RWPE1 (cell line): ENCODE measurements around the gene ASTN2.
A peak's percentile ranks its signal among the peaks of the same experiment; 100 is the strongest.

Experiments
- CTCF ChIA-PET: fragments of 350-600 bp; sonication (Branson Sonifier 250); formaldehyde crosslinking; extraction: SDS; loops from one replicate; lab custom pipeline; 2021; lab: Yijun Ruan, JAX
- POLR2A ChIA-PET: fragments of 400-600 bp; formaldehyde crosslinking; extraction: SDS; loops from one replicate; lab custom pipeline; 2020; ENCODE audit warnings: antibody characterized with exemption; ENCODE audit not compliant: low non-redundant PET; lab: Yijun Ruan, JAX
- DNase-seq: peaks from one replicate; pipeline ENCODE4 v3.0.0; 2012; ENCODE audit warnings: low spot score
- H3K27ac ChIP-seq: fragments of 450-650 bp; 2 replicates; pipeline ENCODE4 v1.5.1; 2017
- TF ChIP-seq, protein P1 (sequence below): fragments of 450-650 bp; conservative IDR thresholded peaks from 2 replicates; pipeline ENCODE4 v1.5.1; 2017; ENCODE audit warnings: low read depth, mild to moderate bottlenecking

The ASTN2 gene

DNA sequence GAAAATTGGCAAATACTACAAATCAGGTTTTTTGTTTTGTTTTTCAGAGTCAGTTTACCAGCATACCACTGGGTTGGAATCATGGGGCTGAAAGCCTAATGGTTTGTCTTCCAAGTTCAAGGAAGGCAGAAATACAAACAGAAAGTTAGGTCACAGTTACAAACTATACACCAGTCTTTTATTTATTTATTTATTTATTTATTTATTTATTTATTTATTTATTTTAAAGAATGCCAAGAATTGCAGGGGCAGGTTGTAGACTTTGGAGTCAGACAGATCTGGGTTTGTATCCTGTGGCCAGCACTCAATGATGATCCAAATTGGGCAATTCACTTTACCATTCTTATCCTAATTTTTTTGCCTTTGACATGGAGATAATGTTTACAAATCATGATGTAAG is 353.9 kb downstream of the ASTN2 start:
- ChIA-PET CTCF (no interaction called here), POLR2A (no interaction called here)
- H3K27ac ChIP-seq: no peak overlapping the region
- TF ChIP-seq, protein P1, sequence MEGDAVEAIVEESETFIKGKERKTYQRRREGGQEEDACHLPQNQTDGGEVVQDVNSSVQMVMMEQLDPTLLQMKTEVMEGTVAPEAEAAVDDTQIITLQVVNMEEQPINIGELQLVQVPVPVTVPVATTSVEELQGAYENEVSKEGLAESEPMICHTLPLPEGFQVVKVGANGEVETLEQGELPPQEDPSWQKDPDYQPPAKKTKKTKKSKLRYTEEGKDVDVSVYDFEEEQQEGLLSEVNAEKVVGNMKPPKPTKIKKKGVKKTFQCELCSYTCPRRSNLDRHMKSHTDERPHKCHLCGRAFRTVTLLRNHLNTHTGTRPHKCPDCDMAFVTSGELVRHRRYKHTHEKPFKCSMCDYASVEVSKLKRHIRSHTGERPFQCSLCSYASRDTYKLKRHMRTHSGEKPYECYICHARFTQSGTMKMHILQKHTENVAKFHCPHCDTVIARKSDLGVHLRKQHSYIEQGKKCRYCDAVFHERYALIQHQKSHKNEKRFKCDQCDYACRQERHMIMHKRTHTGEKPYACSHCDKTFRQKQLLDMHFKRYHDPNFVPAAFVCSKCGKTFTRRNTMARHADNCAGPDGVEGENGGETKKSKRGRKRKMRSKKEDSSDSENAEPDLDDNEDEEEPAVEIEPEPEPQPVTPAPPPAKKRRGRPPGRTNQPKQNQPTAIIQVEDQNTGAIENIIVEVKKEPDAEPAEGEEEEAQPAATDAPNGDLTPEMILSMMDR: no peak
- DNase-seq: no peak

DNA sequence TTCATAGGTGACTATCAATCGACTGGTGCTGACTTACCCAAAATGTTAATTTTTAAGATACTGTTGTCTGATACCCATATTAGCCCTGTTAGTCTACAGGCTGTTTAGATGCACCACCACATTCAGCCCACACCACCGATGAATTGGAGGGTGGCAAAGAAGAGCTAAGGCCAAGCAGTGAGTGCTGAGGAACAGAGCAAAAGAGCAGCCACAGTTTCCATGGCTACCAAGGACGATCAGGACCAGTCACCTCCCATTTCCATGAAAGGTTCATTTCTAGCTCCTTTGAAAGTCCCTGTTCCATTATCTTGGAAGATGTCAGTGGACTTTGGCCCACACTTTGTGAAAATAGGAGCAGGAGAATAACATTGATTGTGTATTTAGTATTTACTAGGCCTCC is 364.9 kb downstream of the ASTN2 start:
- H3K27ac ChIP-seq: no peak overlapping the region
- TF ChIP-seq, protein P1: no peak
- POLR2A ChIA-PET: no interaction called here
- no peak for DNase-seq
- CTCF ChIA-PET: no interaction called here

DNA sequence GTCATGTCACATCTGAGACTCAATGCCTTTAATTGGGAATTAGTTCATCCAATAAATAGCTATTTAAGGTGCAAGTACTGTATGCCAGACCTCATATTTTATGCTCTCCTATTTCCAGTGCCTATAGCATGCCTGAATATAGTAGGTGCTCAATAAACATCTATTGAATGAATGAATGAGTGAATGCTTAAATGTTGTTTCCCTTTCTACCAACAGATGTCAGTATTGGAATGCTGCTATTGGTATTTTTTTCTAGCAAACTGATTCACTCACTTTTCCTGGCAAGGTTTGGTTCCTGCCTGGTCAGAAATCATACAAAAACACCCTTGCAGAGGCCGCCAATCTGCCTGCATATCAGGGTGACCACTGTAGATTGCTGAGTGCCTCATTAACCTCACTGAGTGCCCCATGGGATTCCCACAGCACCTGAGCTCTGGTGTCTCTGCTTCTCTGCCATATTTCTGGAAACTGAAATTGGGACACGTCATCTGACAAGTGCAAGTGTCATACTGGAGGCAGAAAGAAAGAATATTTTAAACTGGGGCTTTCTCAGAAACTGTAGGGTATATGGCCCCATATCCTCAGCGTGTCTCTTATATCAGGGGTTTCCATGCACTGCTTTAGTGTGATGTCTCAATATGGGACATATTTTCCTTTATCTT is 368.1 kb downstream of the ASTN2 start:
- ChIA-PET POLR2A (no interaction called here), CTCF (interaction anchor here (0.7 to 1.1 kb wide), 2 partner anchors 365 to 376 kb away, joined by 3 to 6 read pairs; no protein-coding TSS in a partner anchor)
- DNase-seq: no peak
- TF ChIP-seq, protein P1: 0 out of 2 replicates have a peak, but pooled peaks have one; percentile 18
- no peak overlapping the region for H3K27ac ChIP-seq

DNA sequence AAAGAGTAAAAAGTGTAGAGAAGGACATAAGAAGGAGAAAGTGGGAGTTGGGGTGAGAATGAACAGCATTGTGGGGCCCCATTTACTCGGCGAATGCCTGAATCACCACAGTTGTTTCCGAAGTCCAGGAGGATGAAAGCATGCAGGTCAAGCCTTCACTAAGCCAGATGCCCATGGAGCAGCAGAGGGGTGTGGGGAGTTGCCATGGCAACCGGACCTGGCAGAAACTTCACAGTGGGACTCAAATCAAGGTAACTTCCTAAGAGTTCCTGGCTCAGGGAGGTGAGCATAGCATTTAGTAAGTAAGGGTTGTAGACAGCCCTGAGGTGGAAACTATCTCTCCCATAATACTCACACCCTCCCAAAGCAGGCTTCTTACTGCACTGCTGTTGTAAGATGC is 370.6 kb downstream of the ASTN2 start:
- ChIA-PET CTCF (no interaction called here), POLR2A (no interaction called here)
- TF ChIP-seq, protein P1: no peak
- no peak overlapping the region for H3K27ac ChIP-seq
- no peak for DNase-seq

DNA sequence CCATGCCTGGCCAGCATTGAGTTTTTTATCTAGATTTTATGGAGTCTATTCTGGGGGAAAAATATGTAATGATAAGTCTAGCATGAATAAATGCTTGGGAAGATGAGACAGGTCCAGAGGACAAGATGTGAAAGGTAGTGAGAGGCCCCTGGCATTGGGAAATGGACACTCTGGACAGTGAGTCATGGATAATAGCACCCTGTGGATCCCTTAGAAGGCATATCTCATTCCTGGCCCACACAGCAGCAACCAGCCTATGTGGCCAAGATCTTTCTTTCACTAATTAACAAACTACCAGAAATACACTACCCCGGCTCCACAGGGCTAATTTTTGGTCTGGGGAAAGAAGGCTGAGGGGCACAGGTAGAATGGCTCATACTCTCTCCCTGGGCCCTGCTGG is 371.7 kb downstream of the ASTN2 start:
- CTCF ChIA-PET: interaction anchor here (0.7 kb wide), 1 partner anchor 451 kb away, joined by 4 read pairs; no protein-coding TSS in a partner anchor
- no peak overlapping the region for H3K27ac ChIP-seq
- POLR2A ChIA-PET: no interaction called here
- TF ChIP-seq, protein P1: no peak
- DNase-seq: no peak

DNA sequence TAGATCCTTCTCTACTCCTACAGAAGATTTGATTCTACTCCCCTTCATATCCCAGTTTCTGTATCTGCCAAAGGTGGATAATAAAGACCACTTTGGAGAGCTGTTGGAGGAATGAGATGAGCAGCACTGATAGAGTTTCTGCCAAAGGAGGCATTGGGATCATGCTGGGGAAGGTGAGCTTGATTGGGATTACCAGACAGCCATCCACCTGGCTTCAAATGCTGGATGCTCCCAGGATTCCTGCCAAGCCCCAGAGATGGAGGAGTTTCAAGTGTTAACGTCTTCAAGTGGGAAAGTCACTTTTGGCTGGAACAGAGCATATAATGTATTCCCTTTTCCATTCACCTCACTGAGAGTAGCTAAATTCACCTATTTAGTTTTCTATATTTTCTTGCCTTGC is 379.3 kb downstream of the ASTN2 start:
- DNase-seq: no peak
- no peak overlapping the region for H3K27ac ChIP-seq
- ChIA-PET POLR2A (no interaction called here), CTCF (interaction anchor here (0.5 kb wide), 1 partner anchor 102 kb away, joined by 4 read pairs; no protein-coding TSS in a partner anchor)
- TF ChIP-seq, protein P1: no peak
